DMS153 treated with DMSO at 0.1 percent for 48 hours (cell line): ENCODE results near the gene KLF18.
"Not testable (repeated sequence)": the region's sequence is repeated elsewhere in the genome, so short reads cannot be mapped to it uniquely, and the experiment has no call there.

ENCODE experiments used
- DNase-seq: peaks from one replicate; lab custom pipeline; 2025; ENCODE audit not compliant: unreplicated experiment; lab: John Stamatoyannopoulos, UW

KLF18 gene

DNA sequence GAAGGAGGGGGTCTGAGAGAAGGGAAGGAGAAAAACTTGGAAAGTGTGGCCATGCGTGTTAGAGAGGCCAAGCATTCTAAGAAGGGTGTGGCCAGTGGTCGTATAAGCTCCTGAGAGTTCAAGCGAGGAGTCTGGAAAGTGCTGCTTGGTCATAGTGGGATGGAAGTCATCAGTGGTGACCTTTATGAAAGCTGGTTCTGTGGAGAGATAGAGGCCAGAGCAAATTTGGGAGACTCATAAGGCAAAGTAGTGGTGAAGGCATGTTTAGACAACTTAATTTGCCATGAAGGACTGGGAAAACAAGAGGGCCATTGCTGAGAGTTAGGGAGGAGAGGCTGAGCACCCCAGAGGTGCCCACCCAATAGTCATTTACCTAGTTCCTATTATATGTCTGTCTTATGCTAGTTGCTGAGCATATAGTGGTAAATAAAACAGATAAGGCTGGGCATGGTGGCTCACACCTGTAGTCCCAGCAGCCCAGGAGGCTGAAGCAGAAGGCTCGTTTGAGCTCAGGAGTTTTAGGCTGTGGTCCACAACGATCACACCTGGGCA, 21.0 kb downstream of the KLF18 start:
- DNase-seq: no peak

DNA sequence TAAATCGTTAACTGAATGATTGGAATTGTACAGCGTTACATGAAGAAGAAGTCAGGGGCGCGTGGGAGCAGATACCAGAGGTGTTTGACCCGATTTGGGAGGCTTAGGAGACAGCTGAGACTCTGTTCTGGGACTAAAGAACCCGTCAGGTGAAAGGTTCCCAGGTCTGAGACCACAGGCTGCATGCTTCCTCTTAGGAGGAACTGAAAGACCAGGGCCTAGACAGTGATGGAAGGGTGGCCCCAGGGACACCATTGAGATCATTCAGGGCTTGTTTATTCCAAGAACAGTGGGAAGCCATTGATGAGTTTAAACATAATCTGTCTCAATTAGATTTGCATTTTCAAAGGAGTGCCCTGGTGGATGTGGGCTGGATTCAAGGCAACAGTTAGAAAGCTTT, 21.9 kb downstream of the KLF18 start:
- DNase-seq: no peak

DNA sequence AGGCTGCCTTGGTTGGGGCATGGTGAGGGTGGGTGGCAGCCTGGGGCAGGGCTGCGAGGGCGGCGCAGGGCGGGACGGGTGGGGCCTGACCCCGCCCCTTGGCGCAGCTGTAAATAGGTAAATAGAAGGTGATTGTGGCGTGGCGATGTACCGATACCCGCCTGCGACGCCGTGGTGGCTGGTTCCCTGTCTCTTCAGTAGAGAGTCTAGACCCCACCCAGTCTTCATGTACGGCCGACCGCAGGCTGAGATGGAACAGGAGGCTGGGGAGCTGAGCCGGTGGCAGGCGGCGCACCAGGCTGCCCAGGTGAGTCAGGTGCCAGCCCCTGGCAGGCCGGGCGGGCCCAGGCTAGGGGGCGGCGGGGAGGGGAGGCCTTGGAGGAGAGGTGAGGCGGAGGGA, 22.7 kb downstream of the KLF18 start, which contains the start of gene KLF17:
TSS of gene KLF17 (plus strand) at position 140 of the 400 bp plus-strand sequence. CDS start at position 227, 87 bp downstream.
- DNase-seq: no peak

DNA sequence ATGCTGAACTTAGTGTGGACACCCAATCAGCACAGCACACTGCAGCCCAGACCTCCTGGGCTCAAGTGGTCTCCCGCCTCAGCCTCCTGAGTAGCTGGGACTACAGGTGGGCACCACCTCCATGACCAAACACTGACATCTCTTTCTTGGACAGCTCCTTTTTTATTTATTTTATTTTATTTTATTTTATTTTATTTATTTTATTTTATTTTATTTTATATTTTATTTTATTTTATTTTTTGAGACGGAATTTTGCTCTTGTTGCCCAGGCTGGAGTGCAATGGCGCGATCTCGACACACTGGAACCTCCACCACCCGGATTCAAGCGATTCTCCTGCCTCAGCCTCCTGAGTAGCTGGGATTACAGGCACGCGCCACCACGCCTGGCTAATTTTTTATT, 24.2 kb downstream of the KLF18 start:
- not testable (repeated sequence) for DNase-seq

DNA sequence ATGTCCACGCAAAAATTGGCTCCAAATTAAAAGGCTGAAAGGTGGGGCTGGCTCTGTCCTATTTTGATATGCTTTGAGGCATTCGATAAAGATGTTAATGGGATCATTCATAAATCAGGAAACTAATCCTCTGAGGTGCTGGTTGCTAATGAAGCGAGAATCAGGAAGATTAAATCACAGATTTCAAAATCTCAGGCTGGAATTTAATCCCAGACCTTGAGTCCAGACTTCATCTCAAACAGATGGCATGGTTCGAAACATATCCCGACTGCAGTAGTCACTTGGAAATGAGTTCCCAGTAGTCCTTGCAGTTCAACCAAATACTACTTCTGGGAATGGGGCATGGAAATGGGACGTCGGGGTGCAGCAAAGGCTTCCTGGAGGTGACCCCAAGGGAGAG, 27.3 kb downstream of the KLF18 start:
- no peak for DNase-seq

DNA sequence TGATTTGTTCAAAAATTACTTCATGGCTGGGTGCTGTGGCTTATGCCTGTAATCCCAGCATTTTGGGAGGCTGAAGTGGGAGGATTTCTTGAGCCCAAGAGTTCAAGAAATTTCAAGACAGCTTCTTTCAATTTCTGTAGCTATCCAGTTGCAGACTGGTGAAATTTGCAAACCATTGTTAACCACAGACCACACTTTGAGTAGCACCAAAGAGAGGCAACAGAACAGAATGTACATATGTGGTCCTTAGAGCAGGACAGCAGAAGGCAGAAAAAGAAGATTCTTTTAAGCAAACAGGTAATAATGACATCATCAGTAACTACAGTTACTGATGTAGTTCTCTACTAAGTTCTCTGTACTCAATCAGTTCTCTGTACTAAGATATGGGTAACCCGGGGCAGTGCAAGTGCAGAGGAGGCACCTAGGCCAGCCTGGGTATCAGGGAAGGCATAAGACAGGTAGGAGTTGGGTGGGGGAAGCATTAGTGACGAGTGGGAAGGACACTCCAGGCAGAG, 28.3 kb downstream of the KLF18 start:
- DNase-seq: no peak

DNA sequence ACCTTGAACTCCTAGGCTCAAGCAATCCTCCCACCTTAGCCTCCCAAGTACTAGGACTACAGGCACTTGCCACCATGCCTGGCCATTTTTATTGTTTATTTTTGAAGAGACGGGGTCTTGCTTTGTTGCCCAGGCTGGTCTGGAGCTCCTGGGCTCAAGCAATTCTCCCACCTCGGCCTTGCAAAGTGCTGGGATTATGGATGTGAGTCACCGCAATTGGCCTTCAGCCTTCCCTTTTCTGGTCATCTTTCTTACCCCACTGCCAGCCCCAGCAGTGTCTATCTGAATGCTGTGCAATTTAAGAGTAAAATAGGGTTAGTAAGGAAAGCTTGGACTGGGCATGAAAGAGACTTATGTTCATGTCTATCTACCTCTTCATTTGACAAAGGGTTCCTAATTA, 28.9 kb downstream of the KLF18 start:
- DNase-seq: no peak

DNA sequence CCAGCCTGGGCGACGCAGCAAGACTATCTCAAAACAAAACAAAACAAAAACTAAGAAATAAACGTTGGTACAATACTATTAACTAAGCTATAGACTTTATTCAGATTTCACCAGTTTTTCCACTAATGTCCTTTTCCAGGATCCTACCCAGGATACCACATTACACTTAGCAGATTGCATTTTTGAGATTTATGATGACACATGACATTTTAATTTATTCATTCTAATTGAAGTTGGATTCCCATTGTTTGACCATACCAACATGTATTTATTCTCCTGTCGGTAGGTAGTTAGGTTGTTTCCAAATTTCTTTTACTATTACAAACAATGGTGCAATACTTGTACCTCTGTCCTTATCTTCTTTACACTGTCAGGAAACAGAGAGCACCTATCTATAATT, 29.6 kb downstream of the KLF18 start:
- DNase-seq: no peak

DNA sequence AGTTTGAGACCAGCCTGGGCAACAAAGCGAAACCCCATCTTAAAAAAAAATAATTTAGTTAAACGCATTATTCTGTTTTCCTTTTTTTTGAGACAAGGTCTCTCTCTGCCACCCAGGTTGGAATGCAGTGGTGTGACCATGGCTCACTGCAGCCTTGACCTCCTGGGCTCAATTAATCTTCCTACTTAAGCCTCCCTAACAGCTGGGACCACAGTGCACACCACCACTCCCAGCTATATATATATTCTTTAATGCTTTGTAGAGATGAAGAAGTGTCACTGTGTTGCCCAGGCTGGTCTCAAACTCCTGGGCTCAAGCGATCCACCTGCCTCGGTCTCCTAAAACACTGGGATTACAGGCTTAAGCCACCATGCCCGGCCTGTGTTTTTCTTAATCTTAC, 30.5 kb downstream of the KLF18 start:
- no peak for DNase-seq

DNA sequence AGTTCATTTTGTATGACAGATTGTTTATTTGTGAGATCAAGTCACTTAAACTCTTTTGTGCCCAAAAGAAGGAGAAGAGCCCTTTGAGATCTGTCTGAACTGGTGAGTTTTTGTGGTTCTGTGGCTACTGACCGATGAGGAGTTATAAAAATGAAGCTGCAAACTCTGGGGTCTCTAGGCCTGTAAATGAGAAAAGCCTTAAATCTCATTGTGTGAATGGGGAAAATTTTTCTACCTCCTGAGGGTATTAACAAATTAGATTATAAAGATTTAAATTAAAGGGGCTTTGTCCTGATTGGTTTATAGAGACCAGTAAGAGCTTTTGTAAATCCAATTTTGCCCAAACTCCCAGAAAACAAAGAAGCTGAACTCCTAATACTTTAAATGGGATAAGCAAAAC, 32.5 kb downstream of the KLF18 start:
- DNase-seq: no peak

DNA sequence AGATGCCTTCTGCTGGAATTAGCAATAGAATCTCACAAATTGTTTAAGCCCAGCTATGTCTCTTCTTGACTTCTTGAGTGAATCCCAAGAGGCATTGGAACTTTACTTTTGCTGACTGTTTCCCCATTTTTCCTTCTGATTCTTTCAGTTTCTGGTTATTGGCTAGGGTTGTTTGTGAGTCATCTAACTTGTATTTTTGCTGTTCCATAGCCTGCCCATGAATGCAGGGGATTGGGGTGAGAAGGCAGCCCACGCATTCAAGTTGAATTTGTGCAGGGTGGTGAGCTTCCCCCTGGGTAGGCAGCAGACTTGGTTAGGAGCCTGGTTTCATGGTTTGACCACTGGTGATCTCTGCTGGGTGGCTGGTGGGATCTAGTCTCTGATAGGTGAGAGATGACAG, 33.2 kb downstream of the KLF18 start:
- DNase-seq: no peak

DNA sequence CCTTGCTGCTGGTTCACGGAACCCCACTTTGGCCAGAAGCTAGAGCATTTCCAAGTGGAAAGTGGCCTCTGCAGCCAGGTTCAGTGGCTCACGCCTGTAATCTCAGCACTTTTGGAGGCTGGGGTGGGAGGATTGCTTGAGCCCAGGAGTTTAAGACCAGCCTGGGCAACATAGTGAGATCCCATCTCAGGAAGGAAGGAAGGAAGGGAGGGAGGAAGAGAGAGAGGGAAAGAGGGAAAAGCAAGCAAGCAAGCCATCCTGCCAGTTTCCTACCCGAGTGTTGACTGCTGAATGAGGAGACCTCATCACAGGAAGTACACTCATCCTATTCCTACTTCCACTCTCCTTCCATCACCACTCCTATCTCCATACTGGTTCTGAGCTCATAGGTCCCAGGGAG, 35.6 kb downstream of the KLF18 start:
- no peak for DNase-seq

DNA sequence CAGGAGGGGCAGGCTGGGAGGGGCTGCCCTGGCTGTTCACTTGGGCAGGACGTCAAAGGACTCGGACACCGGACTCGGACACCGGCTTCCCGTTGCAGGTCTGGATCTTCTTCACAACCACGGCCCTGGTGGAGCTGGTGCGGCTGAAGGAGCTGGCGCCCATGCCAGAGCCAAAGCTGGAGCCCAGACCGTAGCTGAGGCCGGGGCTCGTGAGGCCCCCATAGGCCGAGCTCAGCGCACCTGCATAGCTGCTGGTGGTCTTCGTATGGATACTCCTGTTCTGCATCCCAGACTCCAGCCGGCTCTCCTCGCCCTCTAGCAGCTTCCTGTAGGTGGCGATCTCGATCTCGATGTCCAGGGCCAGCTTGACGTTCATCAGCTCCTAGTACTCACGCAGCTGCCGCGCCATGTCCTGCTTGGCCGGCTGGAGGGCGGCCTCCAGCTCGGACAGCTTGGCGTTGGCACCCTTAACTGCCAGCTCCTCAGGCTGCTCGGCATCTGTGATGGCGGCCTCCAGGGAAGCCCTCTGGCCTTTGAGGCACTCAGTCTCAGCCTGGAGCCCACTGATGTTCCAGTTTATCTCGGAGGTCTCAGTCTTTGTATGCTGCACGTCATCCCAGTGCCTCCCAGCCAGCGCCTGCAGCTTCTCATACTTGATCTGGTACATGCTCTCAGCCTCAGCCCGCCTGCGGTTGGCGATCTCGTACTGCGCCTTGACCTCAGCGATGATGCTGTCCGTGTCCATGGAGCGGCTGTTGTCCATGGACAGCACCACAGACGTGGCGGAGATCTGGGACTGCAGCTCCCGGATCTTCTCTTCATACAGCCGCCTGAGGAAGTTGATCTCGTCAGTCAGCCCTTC, 37.9 kb downstream of the KLF18 start:
- DNase-seq: no peak

DNA sequence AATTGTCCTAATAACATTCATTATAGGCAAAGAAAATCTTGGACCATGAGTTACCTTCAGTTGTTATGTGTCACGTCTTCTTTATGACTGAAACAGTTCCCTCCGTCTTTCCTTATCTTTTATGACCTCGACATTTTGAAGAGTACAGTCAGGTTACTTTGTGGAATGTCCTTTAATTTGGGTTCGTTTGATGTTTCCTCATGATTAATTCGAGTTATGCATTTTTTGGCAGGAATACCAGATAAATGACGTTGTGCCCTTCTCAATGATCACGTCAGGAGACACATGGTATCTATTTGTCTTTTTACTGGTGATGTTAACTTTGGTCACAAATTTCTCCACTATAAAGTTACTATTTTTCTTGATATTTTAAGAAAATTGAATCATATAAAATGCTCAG, 40.1 kb downstream of the KLF18 start:
- no peak for DNase-seq

DNA sequence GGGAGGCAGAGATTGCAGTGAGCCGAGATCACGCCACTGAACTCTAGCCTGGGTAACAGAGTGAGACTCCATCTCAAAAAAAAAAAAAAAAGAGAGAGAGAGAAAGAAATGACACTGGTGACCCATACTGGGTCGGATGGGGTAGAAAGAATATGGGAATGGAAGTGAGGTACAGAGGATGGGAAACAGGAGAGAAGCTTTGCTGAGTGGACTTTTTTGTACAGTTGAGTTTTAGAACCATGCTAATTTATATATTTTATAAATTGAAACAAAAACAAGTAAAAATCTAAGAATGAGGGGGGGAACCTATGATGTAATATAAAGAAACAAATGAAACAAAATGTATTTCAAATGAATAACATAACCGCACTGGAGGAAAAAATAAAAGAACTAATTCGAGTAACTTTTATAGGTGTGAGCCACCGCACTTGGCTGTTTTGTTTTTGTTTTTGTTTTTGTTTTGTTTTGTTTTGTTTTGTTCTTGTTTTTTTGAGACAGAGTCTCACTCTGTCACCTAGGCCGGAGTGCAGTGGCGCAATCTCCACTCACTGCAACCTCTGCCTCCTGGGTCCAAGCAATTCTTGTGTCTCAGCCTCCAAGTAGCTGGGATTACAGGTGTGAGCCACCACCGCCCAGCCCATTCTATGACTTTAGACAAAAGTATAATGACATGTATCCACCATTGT, 41.1 kb downstream of the KLF18 start:
- no peak for DNase-seq

DNA sequence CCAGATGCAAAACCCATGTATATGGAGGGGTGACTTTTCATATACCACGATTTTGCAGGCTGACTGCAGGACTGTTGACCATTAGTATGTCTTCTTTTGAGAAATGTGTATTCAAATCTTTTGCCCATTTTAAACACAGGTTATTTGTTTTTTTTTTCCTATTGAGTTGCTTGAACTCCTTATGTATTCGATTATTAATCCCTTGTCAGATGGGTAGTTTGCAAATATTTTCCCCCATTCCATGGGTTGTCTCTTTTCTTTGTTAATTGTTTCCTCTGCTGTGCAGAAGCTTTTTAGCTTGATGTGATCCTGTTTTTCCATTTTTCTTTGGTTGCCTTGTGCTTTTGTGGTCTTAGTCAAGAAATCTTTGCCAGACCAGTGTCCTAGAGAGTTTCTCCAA, 47.4 kb downstream of the KLF18 start:
- no peak for DNase-seq

DNA sequence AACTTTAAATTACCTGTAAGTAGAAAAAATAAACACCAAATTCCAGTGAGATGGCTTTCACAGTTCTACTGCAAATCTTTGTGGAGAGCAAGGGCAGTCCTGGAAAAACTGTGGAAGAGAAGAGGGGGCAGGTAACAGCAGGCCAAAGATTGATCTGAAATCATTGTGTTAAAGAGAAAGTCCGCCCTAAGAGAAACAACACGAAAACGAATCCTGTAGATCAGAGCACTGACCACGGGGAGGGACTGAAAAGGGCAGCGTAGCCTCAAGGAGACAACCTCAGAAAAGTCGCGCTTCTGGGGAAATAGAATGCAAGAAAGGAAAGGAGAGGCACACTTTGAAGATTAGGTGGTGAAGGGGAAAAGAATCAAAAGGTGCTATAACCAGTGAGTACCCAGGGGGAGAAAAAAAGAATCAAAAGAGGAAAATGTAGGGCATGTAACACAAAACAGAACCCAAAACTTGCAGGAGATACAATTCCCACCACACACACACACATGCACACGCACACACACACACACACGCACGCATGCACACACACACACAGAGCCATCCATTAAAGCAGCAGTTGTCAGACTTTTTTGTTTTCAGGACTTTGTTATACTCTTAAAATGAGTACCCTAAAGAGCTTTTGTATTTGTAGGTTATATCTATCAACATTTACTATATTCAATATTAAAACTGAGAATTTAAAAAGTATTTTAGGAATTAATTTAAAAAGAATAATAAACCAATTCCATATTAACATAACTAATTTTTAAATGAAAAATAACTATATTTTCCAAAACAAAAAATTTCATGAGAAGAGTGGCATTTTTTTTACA, 50.8 kb downstream of the KLF18 start:
- DNase-seq: no peak

DNA sequence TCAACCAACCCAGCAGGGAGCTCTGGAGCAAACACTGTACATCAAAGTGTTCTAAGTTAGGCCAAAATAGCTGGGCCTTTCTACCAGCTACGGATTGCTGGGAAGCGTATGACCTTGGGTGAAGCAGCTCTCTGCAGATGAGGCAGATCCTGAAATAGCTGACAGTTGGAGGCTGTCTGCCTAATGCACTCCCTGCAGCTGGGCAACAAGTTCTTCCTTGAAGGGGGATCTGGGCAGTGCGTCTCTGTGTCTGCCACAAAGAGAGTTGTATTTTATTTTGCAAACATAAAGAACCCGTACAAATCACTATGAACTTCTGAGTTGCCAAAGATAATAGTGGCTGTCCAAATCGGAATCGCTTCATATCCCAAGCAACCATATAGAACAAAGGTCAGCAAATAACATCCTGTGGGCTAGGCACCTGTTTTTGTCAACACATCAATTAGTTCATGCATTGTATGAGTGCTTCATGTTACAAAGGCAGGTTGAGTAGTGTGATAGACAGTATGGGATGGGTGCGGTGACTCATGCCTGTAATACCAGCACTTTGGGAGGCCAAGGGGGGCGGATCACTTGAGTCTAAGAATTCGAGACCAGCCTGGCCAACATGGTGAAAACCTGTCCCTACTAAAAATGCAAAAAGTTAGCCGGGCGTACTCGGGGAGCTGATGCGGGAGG, 51.9 kb downstream of the KLF18 start:
- DNase-seq: no peak
